Heart right ventricle (tissue), 16 donors: ENCODE measurements around the gene CCDC102B. TPM values are rescaled to one million over a fixed set of nuclear protein-coding genes. Genes with fewer than 3 reads are reported as not detected.

Experiments
- ATAC-seq, 8 donors: fragments of 200-7000 bp; cut with Tn5 transposase; one replicate each; pipeline ENCODE4 v1.9.1; 2020; ENCODE audit warnings: mild to moderate bottlenecking in 8 of 8, moderate library complexity in 8 of 8, moderate number of reproducible peaks in 1 of 8
- DNase-seq, 2 donors: peaks; one replicate each; pipeline ENCODE4 v3.0.0-alpha.2; 2020
- H3K27ac ChIP-seq, 10 donors: fragments of 200-600 bp; sonication (generic) in 2 of 10; one replicate each; pipeline versions ENCODE4 v1.5.0 to v1.8.0; 2020 to 2022; ENCODE audit warnings: mild to moderate bottlenecking in 3 of 10
- H3K27me3 ChIP-seq, 7 donors: fragments of 200-600 bp; one replicate each; pipeline ENCODE4 v1.8.0; 2021 to 2022; ENCODE audit warnings: mild to moderate bottlenecking in 2 of 7
- H3K36me3 ChIP-seq, 9 donors: fragments of 200-600 bp; sonication (generic) in 1 of 9; one replicate each; pipeline versions ENCODE4 v1.5.0 to v1.8.0; 2020 to 2022; ENCODE audit warnings: mild to moderate bottlenecking in 2 of 9
- H3K4me1 ChIP-seq, 9 donors: fragments of 200-600 bp; sonication (generic) in 1 of 9; one replicate each; pipeline versions ENCODE4 v1.5.0 to v1.8.0; 2020 to 2022; ENCODE audit warnings: mild to moderate bottlenecking in 4 of 9
- H3K4me3 ChIP-seq, 10 donors: fragments of 200-600 bp; sonication (generic) in 2 of 10; one replicate each; pipeline versions ENCODE4 v1.5.0 to v1.8.0; 2020 to 2022; ENCODE audit warnings: mild to moderate bottlenecking in 7 of 10, moderate library complexity in 2 of 10
- H3K9me3 ChIP-seq, 11 donors: fragments of 200-600 bp in 10 of 11; sonication (generic) in 2 of 11; one replicate each; pipeline versions ENCODE4 v1.5.0 to v1.8.0; 2013 to 2022; ENCODE audit warnings: mild to moderate bottlenecking in 2 of 11, control low read depth in 1 of 11, moderate library complexity in 1 of 11
- CTCF ChIP-seq, 9 donors: fragments of 200-600 bp; sonication (generic) in 2 of 9; IDR thresholded peaks; one replicate each; pipeline versions ENCODE4 v1.5.0 to v1.8.0; 2021 to 2022; ENCODE audit warnings: antibody characterized with exemption in 9 of 9, mild to moderate bottlenecking in 5 of 9, moderate library complexity in 1 of 9
- WGBS, 2 donors: extraction: QIAGEN DNeasy Blood & Tissue Kit; methylation state at CpG; one replicate each; pipeline ENCODE4 v1.1.7; 2013; ENCODE audit warnings: inconsistent platforms in 1 of 2; 5-methylcytosine and 5-hydroxymethylcytosine counted together
- intact Hi-C, 10 donors: fragments of 100-400 bp; cut with DNase I; formaldehyde crosslinking; loops; one replicate each; pipeline versions ENCODE4 v1.11.1 to v1.14.2; 2022
- polyA plus RNA-seq, 2 donors: library from polyadenylated mRNA; stranded (reverse); fragments of 200-250 nt; gene quantifications; one replicate each; pipeline ENCODE4 v1.2.3, GENCODE V29; 2013
- total RNA-seq, 10 donors: library from RNA; stranded (reverse); fragmentation: NEBNext Ultra II Directional in 3 of 10; extraction: Animal tissue kit (Norgen Biotek cat#: 25700) in 3 of 10; gene quantifications; one replicate each; pipeline versions ENCODE4 v1.2.1 to v1.2.4, GENCODE V29; 2021 to 2023
- donor health status: Arrhythmogenic right ventricular cardiomyopathy.
- donor health status: ischemic (EF 13 %, LVEDD 7.1; RV severe dilation, severe dysfunction).
- donor health status: healthy with polysubstance abuse.
- donor health status: DM: no; HTN: yes; CAD: no.
- donor health status: DM: no; HTN: no; CAD: no.
- donor health status: ischemic (EF 25% LVEDD 6.9; RV normal size, moderate dysfunction).
- donor health status: ischemic (EF 25% LVEDD 5.7; RV mildly dilated, moderate dysfunction).
- donor health status: healthy.
- donor health status: DM: yes; HTN: yes; CAD: no.
- donor health status: Ischemic cardiomyopathy.
- donor health status: ischemic (EF 35%, LVEDD 5.7; RV mildly dilated, moderate dysfunction).
- donor health status: nonischemic (EF 11% LVEDD 7.7; RV severe dilation, severe dysfunction).
- donor health status: DM: yes; HTN: yes; CAD: no.
- donor health status: PGD.
- donor health status: ischemic (EF 29% LVEDD 5.4; RV normal size, mild dysfunction).
- donor health status: nonischemic (EF 23%, LVEDD 6.1; RV moderate dilation, normal function).

Gene CCDC102B
- total and polyA plus RNA-seq, 12 donors = 2.8 to 7.3 (median 5.8) TPM

- intact Hi-C loops = loop anchor here in 2 of 10 donors (10.0 kb wide), 1 partner anchor 1242 kb away; no protein-coding TSS in a partner anchor
Observed at GRCh38 chr18:68842951-68843350, 45.1 kb downstream of the CCDC102B start.

GRCh38 chr18:68843473-68844089, 45.7 kb downstream of the CCDC102B start:
- TF ChIP-seq CTCF (IDR thresholded peaks at IDR 0.05) = peak in 4 of 9 donors; percentile 14 to 29 (median 20)
- no peaks in the 10 kb centered on the region for H3K27me3 ChIP-seq
- no peaks in the 10 kb centered on the region for H3K9me3 ChIP-seq
- intact Hi-C loops = loop anchor here in 2 of 10 donors (10.0 kb wide), 1 partner anchor 1241 kb away; no protein-coding TSS in a partner anchor
- H3K4me3 ChIP-seq = no peak overlapping the region
- 46 to 95% methylated on average over 2 of the region's 2 CpGs for WGBS, 2 donors
- DNase-seq (no peak), ATAC-seq (no peak)
- H3K36me3 ChIP-seq = no peaks in the 10 kb centered on the region
- peaks cover 0 to 31% (median 0%) of the 10 kb centered on the region in 9 donors for H3K4me1 ChIP-seq
- no peak overlapping the region for H3K27ac ChIP-seq

More at GRCh38 chr18:68842951-68843350, 45.1 kb downstream of the CCDC102B start:
- no peak for DNase-seq
- no peak overlapping the region for H3K27ac ChIP-seq
- no peaks in the 10 kb centered on the region for H3K36me3 ChIP-seq
- no peaks in the 10 kb centered on the region for H3K27me3 ChIP-seq
- WGBS, 2 donors = 83 to 85% methylated on average over 2 of the region's 2 CpGs
- no peak for TF ChIP-seq CTCF (IDR thresholded peaks at IDR 0.05)
- ATAC-seq = no peak
- H3K4me1 ChIP-seq = peaks cover 0 to 36% (median 0%) of the 10 kb centered on the region in 9 donors
- H3K4me3 ChIP-seq = no peak overlapping the region
- no peaks in the 10 kb centered on the region for H3K9me3 ChIP-seq

GRCh38 chr18:68847219-68847837, 49.4 kb downstream of the CCDC102B start:
- Histone ChIP-seq H3K9me3 (no peaks in the 10 kb centered on the region), H3K36me3 (no peaks in the 10 kb centered on the region), H3K27ac (no peak overlapping the region), H3K4me1 (no peaks in the 10 kb centered on the region), H3K4me3 (no peak overlapping the region), H3K27me3 (no peaks in the 10 kb centered on the region)
- TF ChIP-seq CTCF (IDR thresholded peaks at IDR 0.05) = peak in 8 of 9 donors; percentile 35 to 73 (median 67)
- 34 to 39% methylated on average over 3 of the region's 3 CpGs for WGBS, 2 donors
- intact Hi-C loops = loop anchor here in 9 of 10 donors (2.0 to 10.0 kb wide), 6 partner anchors 1225 to 1240 kb away; no protein-coding TSS in a partner anchor
- ATAC-seq (peak in 1 of 8 donors; percentile 29), DNase-seq (no peak)

- Histone ChIP-seq H3K27ac (no peak overlapping the region), H3K27me3 (no peaks in the 10 kb centered on the region), H3K4me1 (no peaks in the 10 kb centered on the region), H3K9me3 (no peaks in the 10 kb centered on the region), H3K36me3 (no peaks in the 10 kb centered on the region), H3K4me3 (no peak overlapping the region)
- intact Hi-C loops = loop anchor here in 8 of 10 donors (5.0 to 10.0 kb wide), 5 partner anchors 1224 to 1239 kb away; no protein-coding TSS in a partner anchor
- WGBS, 2 donors = 89 to 90% methylated on average over 1 of the region's 1 CpG
- no peak for DNase-seq
- ATAC-seq = no peak
- TF ChIP-seq CTCF (IDR thresholded peaks at IDR 0.05) = no peak
Observed at GRCh38 chr18:68848242-68848641, 50.4 kb downstream of the CCDC102B start.
